ENCODE data around the gene PPIP5K2.

The PPIP5K2 gene

DNA sequence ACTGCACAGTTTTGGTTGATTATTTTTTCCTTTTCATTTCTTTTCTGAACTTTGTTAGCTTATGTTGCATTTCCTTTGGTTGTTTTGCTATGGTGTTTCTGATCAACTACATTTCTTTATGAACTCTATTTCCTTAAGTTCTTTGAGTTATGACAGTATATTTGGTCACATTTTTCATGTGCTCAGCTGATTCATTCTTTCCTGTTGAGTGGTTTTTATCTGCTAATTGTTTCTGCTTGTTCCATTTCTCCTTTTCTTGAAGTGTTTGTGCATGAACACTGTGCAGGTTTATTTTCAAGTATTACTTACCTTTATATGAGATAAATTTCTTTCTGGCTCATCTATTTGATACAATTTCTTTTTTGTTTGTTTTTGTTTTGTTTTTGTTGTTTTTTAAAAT is 87.6 kb downstream of the PPIP5K2 start:
- TF ChIP-seq, protein P1, sequence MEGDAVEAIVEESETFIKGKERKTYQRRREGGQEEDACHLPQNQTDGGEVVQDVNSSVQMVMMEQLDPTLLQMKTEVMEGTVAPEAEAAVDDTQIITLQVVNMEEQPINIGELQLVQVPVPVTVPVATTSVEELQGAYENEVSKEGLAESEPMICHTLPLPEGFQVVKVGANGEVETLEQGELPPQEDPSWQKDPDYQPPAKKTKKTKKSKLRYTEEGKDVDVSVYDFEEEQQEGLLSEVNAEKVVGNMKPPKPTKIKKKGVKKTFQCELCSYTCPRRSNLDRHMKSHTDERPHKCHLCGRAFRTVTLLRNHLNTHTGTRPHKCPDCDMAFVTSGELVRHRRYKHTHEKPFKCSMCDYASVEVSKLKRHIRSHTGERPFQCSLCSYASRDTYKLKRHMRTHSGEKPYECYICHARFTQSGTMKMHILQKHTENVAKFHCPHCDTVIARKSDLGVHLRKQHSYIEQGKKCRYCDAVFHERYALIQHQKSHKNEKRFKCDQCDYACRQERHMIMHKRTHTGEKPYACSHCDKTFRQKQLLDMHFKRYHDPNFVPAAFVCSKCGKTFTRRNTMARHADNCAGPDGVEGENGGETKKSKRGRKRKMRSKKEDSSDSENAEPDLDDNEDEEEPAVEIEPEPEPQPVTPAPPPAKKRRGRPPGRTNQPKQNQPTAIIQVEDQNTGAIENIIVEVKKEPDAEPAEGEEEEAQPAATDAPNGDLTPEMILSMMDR (conservative IDR thresholded peaks at IDR 0.05) = no peak
- H3K27ac ChIP-seq = no peak overlapping the region

DNA sequence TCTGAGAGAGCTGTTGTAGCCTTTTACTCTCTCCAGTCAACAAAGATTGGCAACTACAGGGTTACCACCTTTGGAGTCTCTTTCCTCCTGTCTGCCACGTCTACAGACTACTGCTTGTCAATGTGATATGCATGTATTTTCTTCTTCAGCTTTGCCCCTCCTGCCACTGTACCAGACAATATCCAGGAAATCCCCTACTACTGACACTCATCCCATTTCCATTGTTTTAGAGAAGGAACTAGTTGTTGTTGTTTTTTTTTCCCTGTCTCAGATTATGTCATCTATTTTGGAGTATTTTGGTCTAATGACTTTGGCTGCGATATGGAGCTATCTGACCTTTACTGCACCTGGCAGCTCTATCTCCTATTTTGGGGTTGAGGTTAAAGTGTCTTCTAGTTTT is 88.4 kb downstream of the PPIP5K2 start:
- TF ChIP-seq, protein P1 (conservative IDR thresholded peaks at IDR 0.05) = no peak

DNA sequence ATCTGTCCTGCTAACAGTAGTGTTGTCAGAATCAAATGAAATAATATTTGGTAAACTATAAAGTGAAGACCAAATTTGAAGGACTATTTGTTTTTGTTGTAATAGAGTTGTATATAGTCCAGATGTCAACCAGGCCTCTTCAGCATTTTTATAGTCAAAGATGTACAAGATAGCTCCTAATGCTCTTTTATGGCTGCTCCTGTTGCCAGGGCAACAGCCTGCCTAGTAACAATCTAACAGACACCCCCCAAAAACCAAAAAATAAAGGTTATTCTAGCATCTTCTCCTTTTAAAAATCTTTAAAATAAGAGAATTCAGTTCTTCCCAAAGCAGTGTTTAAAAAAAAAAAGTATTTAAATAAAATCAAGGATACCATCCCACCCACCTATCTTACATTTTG is 89.0 kb downstream of the PPIP5K2 start:
- H3K27ac ChIP-seq = no peak overlapping the region
- TF ChIP-seq, protein P1 (conservative IDR thresholded peaks at IDR 0.05) = no peak

More for the DNA sequence above, 88.4 kb downstream of the PPIP5K2 start:
- H3K27ac ChIP-seq = no peak overlapping the region

DNA sequence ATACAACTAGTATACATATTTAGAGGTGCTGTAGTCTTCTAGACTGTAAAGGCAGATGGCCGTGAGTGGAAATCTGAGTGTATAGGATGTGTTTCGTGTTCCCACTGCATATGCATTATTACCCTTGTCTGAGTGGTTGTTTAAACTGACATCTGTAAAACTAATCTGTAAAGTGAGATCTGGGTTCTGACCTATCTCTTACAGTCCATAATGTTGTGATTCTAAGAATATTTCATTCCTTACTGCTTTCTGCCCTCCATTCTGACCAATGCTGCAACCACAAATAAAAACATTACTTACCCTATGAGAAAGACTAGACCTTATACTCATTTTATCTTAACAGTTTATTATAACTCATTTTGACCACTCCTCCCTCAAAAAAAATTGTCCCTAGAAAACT is 90.9 kb downstream of the PPIP5K2 start:
- no peak overlapping the region for H3K27ac ChIP-seq
- TF ChIP-seq, protein P1 (conservative IDR thresholded peaks at IDR 0.05) = no peak

DNA sequence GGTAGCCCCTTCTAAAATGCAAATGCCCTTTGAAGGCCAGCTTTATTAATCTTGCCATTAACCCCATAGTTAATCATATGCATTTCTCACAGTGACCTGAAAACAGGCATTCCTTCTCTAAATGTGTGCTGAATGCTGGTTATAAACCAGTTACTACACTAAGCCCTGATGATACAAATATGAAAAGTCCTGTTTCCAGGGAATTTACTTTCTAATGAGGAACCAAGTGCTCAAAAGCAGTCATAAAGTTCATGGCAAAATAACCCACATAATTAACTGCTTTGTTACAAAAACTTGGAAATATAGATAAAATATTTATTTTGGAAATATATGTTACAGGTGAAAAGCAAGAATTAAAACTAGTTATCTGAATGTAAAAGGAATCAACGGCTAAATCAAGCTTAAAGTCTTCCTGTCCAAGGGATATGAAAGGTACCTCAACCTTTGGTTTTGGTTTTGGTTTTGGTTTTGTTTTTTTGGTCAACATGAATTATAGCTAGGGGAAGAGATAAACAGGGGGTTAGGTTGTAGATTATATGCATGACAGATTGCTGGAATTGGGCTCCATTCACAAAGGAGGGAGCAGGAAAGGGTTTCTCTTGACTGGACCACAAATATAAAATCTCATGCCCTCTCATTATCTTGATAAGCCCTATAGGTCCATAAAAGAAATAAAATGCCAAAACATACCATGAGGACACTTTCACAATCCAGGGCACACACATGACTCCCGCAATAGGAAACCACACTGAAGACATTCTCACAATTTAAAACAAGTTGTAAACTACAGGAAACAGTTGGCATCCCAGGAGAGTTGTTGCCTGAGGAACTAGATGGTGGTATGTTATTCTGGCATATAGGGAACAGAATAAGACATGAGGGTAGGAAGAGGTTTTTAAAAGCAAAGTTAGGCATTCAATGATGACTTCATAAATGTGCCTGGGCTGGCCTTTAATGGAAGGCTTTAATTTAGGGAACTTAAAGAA is 91.8 kb downstream of the PPIP5K2 start:
- TF ChIP-seq, protein P1 (conservative IDR thresholded peaks at IDR 0.05) = no peak

DNA sequence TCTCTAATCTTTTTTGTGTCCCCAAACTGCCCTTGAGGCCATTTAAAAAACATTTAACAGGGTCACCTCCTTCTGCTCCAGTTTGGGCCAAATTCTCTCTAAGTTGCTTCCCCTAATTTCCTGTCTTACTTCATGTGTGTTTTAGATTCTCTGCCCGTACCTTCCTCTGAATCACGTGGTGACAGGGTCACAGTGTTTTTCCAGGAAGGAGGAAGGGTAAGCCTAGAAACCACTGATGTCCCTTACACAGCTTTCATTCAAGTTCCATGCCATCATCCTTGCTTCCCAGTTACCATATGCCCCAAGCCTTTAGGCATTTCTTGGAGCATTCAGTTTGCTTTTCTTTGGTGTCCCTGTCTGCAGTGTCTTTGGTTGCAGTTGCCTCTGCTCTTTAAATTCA is 96.0 kb downstream of the PPIP5K2 start:
- TF ChIP-seq, protein P1 (conservative IDR thresholded peaks at IDR 0.05) = no peak
- no peak overlapping the region for H3K27ac ChIP-seq

More for the DNA sequence above, 91.8 kb downstream of the PPIP5K2 start:
- no peak overlapping the region for H3K27ac ChIP-seq

DNA sequence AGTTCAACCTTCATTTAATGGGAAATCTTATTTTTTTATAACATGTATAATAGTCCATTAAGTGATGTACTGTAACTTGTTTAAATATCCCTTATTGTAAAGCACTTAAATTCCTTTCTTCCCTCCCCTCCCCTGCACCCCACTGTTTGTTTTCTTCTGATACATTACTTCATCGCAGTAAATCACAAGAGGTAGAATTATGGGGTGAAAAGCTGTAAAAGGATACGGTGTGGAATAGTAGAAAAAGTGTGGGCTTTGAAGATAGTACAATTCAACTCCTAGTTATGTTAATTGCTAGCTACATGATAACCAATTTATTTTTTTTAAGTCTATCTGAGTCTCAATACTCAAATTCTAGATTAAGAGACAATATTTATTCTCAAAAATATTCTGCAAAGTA is 96.6 kb downstream of the PPIP5K2 start:
- no peak overlapping the region for H3K27ac ChIP-seq
- TF ChIP-seq, protein P1 (conservative IDR thresholded peaks at IDR 0.05) = no peak

All from VCaP (cell line).